Mucosa of rectum (tissue), 2 donors: ENCODE measurements around the gene CBL.

ENCODE experiments used
- H3K27ac ChIP-seq, 2 donors: one replicate each; pipeline ENCODE4 v1.7.0; 2013; ENCODE audit warnings: inconsistent platforms in 2 of 2, low read depth in 2 of 2, low read length in 2 of 2
- H3K27me3 ChIP-seq, 2 donors: one replicate each; pipeline ENCODE4 v1.7.0; 2013; ENCODE audit warnings: low read length in 2 of 2; ENCODE audit not compliant: control insufficient read depth in 2 of 2, insufficient read depth in 2 of 2
- H3K36me3 ChIP-seq, 2 donors: one replicate each; pipeline ENCODE4 v1.7.0; 2013; ENCODE audit warnings: low read length in 2 of 2; ENCODE audit not compliant: control insufficient read depth in 2 of 2, insufficient read depth in 2 of 2
- H3K4me1 ChIP-seq, 2 donors: one replicate each; pipeline ENCODE4 v1.7.0; 2013; ENCODE audit warnings: low read length in 2 of 2, mild to moderate bottlenecking in 1 of 2; ENCODE audit not compliant: control insufficient read depth in 2 of 2, insufficient read depth in 2 of 2
- H3K4me3 ChIP-seq, 2 donors: one replicate each; pipeline ENCODE4 v1.7.0; 2013; ENCODE audit warnings: low read length in 2 of 2
- H3K9ac ChIP-seq, 2 donors: one replicate each; pipeline ENCODE4 v1.7.0; 2013; ENCODE audit warnings: low read length in 2 of 2, low read depth in 1 of 2, mild to moderate bottlenecking in 1 of 2
- H3K9me3 ChIP-seq, 2 donors: one replicate each; pipeline ENCODE4 v1.7.0; 2013; ENCODE audit warnings: low read length in 2 of 2; ENCODE audit not compliant: control insufficient read depth in 2 of 2
- donor health status: healthy.
- donor health status: Normal muscosa, but diverticular disease.

CBL gene

GRCh38 chr11:119350302-119350701 is 144.2 kb downstream of the CBL start:
- Histone ChIP-seq H3K4me1 (no peaks in the 10 kb centered on the region), H3K9ac (no peak overlapping the region), H3K9me3 (no peaks in the 10 kb centered on the region), H3K4me3 (no peak overlapping the region), H3K36me3 (no peaks in the 10 kb centered on the region), H3K27ac (no peak overlapping the region), H3K27me3 (peaks cover 1 to 3% of the 10 kb centered on the region in 2 donors)

- Histone ChIP-seq H3K36me3 (no peaks in the 10 kb centered on the region), H3K9me3 (no peaks in the 10 kb centered on the region), H3K4me1 (no peaks in the 10 kb centered on the region), H3K9ac (no peak overlapping the region), H3K4me3 (no peak overlapping the region), H3K27me3 (peaks cover 3% of the 10 kb centered on the region in 2 donors), H3K27ac (no peak overlapping the region)
These were observed 145.1 kb downstream of the CBL start for GRCh38 chr11:119351232-119351631.

- no peak overlapping the region for H3K27ac ChIP-seq
- no peak overlapping the region for H3K9ac ChIP-seq
These were observed 146.7 kb downstream of the CBL start for GRCh38 chr11:119352857-119353260.

GRCh38 chr11:119355091-119355843 is 149.1 kb downstream of the CBL start:
- Histone ChIP-seq H3K27ac (no peak overlapping the region), H3K4me1 (peaks cover 0 to 4% of the 10 kb centered on the region in 2 donors), H3K27me3 (peaks cover 3% of the 10 kb centered on the region in 2 donors), H3K36me3 (peaks cover 0 to 10% of the 10 kb centered on the region in 2 donors), H3K4me3 (no peak overlapping the region), H3K9me3 (no peaks in the 10 kb centered on the region), H3K9ac (no peak overlapping the region)

More at GRCh38 chr11:119352857-119353260, 146.7 kb downstream of the CBL start:
- Histone ChIP-seq H3K4me3 (no peak overlapping the region), H3K27me3 (peaks cover 3 to 4% of the 10 kb centered on the region in 2 donors), H3K9me3 (no peaks in the 10 kb centered on the region), H3K4me1 (peaks cover 0 to 4% of the 10 kb centered on the region in 2 donors), H3K36me3 (peaks cover 0 to under 1% of the 10 kb centered on the region in 2 donors)

- Histone ChIP-seq H3K36me3 (peaks cover 0 to 10% of the 10 kb centered on the region in 2 donors), H3K27me3 (peaks cover 3% of the 10 kb centered on the region in 2 donors), H3K4me1 (peaks cover 0 to 11% of the 10 kb centered on the region in 2 donors), H3K9me3 (no peaks in the 10 kb centered on the region), H3K27ac (peak overlapping the region in 1 of 2 donors; percentile 24), H3K9ac (peak overlapping the region; percentile 49 to 77), H3K4me3 (peak overlapping the region; percentile 63 to 72)
These were observed 150.4 kb downstream of the CBL start for GRCh38 chr11:119356349-119357031.

GRCh38 chr11:119357074-119357473 is 150.9 kb downstream of the CBL start:
- H3K27me3 ChIP-seq = peaks cover 3% of the 10 kb centered on the region in 2 donors
- peaks cover 0 to 10% of the 10 kb centered on the region in 2 donors for H3K36me3 ChIP-seq
- H3K4me1 ChIP-seq = peaks cover 0 to 11% of the 10 kb centered on the region in 2 donors
- no peak overlapping the region for H3K27ac ChIP-seq
- no peaks in the 10 kb centered on the region for H3K9me3 ChIP-seq
- H3K9ac ChIP-seq = peak overlapping the region in 1 of 2 donors; percentile 77
- peak overlapping the region in 1 of 2 donors; percentile 72 for H3K4me3 ChIP-seq
